ENCODE measurements around the gene TTBK1. TPM values are rescaled to one million over a fixed set of nuclear protein-coding genes. Genes with fewer than 3 reads are reported as not detected.

Gene TTBK1
- total and polyA plus RNA-seq, 2 of the 4 experiments (the other 2 are of a cell fraction) = 0.02 TPM; not detected in 1

DNA sequence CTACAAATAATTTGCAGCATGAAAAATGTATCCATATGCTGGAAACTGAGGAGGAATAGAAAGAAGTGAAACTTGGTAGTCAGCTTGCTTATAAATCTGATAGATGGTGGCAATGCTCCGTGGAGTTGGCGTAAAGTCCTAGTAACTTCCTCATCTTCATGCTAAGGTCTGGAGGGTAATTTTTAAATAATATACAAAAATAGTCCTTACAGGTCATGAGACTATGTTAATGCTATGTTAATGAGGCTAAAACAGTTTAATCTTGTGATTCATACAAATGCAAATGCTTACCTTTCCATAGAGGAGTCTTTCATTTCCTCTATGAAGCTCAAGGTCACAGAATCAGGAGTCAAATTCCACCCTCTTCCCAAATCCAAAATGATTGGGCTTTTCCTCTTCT lies 74.7 kb downstream of the TTBK1 start:
- no peak overlapping the region for H3K27ac ChIP-seq (ENCODE audit: insufficient read depth, low read length)
- TF ChIP-seq NFE2L2 (IDR thresholded peaks at IDR 0.05; ENCODE audit: low read depth, low read length) = no peak
- POLR2A ChIA-PET (ENCODE audit: unreplicated experiment) = interaction anchor here (0.6 kb wide), 1 partner anchor 192 kb away, joined by 3 read pairs; no protein-coding TSS in a partner anchor
- H4K20me1 ChIP-seq (ENCODE audit: insufficient read depth, low read length) = no peaks in the 10 kb centered on the region
- no peaks in the 10 kb centered on the region for H3K4me1 ChIP-seq (ENCODE audit: control insufficient read depth, insufficient read depth, low read length)
- no peak overlapping the region for H4K5ac ChIP-seq (ENCODE audit: low read depth, low read length)
- no peak overlapping the region for H3K23ac ChIP-seq (ENCODE audit: low read depth, low read length)
- CTCF ChIA-PET = no interaction called here
- dilution Hi-C loops (cut with HindIII; ENCODE audit: low sequenced_read_pairs, unreplicated experiment) (no loop called here), in situ Hi-C loops (cut with MboI; ENCODE audit: low sequenced_read_pairs) (no loop called here), intact Hi-C loops (cut with micrococcal nuclease) (no loop called here)
- H3K4ac ChIP-seq (ENCODE audit: low read depth, low read length) = no peak overlapping the region
- H2AK9ac ChIP-seq (replicated peaks; ENCODE audit: low read depth, low read length, poor library complexity) = no peak overlapping the region
- no peak overlapping the region for H3K14ac ChIP-seq (replicated peaks; ENCODE audit: low read depth, low read length)
- H3K27me3 ChIP-seq (ENCODE audit: control insufficient read depth, insufficient read depth, low read length) = peaks cover 14% of the 10 kb centered on the region
- H2BK20ac ChIP-seq (ENCODE audit: low read depth, low read length) = no peak overlapping the region
- no peak overlapping the region for H3K56ac ChIP-seq (ENCODE audit: extremely low read depth, insufficient read depth, low read length)
- no peaks in the 10 kb centered on the region for H3K79me1 ChIP-seq (ENCODE audit: low read depth in 1 of 2, low read length in 2 of 2)
- no peak overlapping the region for H2AFZ ChIP-seq (replicated peaks; ENCODE audit: low read length, poor library complexity)
- H3K9me3 ChIP-seq (ENCODE audit: control insufficient read depth, insufficient read depth, low read length) = no peaks in the 10 kb centered on the region
- no peak overlapping the region for H3K9ac ChIP-seq (ENCODE audit: low read depth, low read length)
- H2BK120ac ChIP-seq (ENCODE audit: low read depth, low read length) = no peak overlapping the region
- no CpG with 5 or more reads among the region's 2 CpGs for WGBS, 2 experiments (ENCODE audit: extremely low coverage in 2 of 2, insufficient read length in 1 of 2)
- H3K9me1 ChIP-seq (ENCODE audit: insufficient read depth, low read length) = no peaks in the 10 kb centered on the region
- no peak overlapping the region for H3K4me2 ChIP-seq (ENCODE audit: low read depth, low read length)
- H3K36me3 ChIP-seq (ENCODE audit: control insufficient read depth, insufficient read depth, low read length) = no peaks in the 10 kb centered on the region
- H2BK15ac ChIP-seq (ENCODE audit: low read depth, low read length) = no peak overlapping the region
- H2BK5ac ChIP-seq (ENCODE audit: low read depth, low read length, poor library complexity, severe bottlenecking) = no peak overlapping the region
- no peak overlapping the region for H4K8ac ChIP-seq (ENCODE audit: low read depth in 2 of 2, low read length in 2 of 2)
- DNase-seq (no peak), ATAC-seq (ENCODE audit: low read depth) (no peak)
- H3K18ac ChIP-seq (ENCODE audit: low read depth, low read length) = no peak overlapping the region
- H3K4me3 ChIP-seq (ENCODE audit: insufficient read depth, low read depth, low read length) = no peak overlapping the region
- H4K91ac ChIP-seq (ENCODE audit: insufficient read depth, low read depth, low read length) = no peak overlapping the region
- H2AK5ac ChIP-seq (ENCODE audit: low read depth, low read length) = no peak overlapping the region
- BruUV-seq (replicated peaks) = no TSS peak
